SK-N-SH (cell line): ENCODE measurements around the gene MARS1. TPM values are rescaled to one million over a fixed set of nuclear protein-coding genes. Genes with fewer than 3 reads are reported as not detected.
A peak's percentile ranks its signal among the peaks of the same experiment; 100 is the strongest.

ENCODE experiments used
- CTCF ChIA-PET: fragments of 300-600, 350-600 bp; formaldehyde crosslinking; extraction: SDS; loops from one replicate; lab custom pipeline; 2021; lab: Yijun Ruan, JAX
- POLR2A ChIA-PET: fragments of 350-600 bp; sonication (Branson Sonifier 250); formaldehyde crosslinking; extraction: SDS; loops from one replicate; lab custom pipeline; 2020; ENCODE audit warnings: antibody characterized with exemption, inconsistent platforms; lab: Yijun Ruan, JAX
- DNase-seq: peaks from one replicate; pipeline ENCODE4 v3.0.0; 2012
- H2AFZ ChIP-seq: fragments of 200-600 bp; sonication (generic); 2 replicates; pipeline ENCODE4 v1.8.1; 2016; ENCODE audit warnings: antibody characterized with exemption, mild to moderate bottlenecking, low read depth
- H3F3A ChIP-seq: fragments of 200-600 bp; sonication (generic); replicated peaks from 2 replicates; pipeline ENCODE3; 2016; ENCODE audit warnings: antibody characterized with exemption, mild to moderate bottlenecking; ENCODE audit not compliant: insufficient read depth
- H3K27ac ChIP-seq, 2 experiments: fragments of 200-500 bp in 1 of 2; fragments of 200-600 bp in 1 of 2; sonication (Bioruptor generic) in 1 of 2; sonication (generic), shearing (Covaris generic) in 1 of 2; 2 replicates each; pipeline versions ENCODE4 v1.5.1 to v1.6.1; 2014 to 2016; ENCODE audit warnings: low read depth in 2 of 2, inconsistent platforms in 1 of 2, low read length in 1 of 2, mild to moderate bottlenecking in 1 of 2, mixed read lengths in 1 of 2
- H3K27me3 ChIP-seq: fragments of 200-600 bp; sonication (generic), shearing (Covaris generic); 2 replicates; pipeline ENCODE4 v1.6.1; 2016; ENCODE audit warnings: mixed run types; ENCODE audit not compliant: insufficient read depth
- H3K36me3 ChIP-seq, 2 experiments: fragments of 200-500 bp in 1 of 2; fragments of 200-600 bp in 1 of 2; sonication (Bioruptor generic) in 1 of 2; sonication (generic) in 1 of 2; replicated peaks in 1 of 2; 2 replicates each; pipeline versions ENCODE3 to v1.5.1; 2014 to 2016; ENCODE audit warnings: low read length in 1 of 2, mild to moderate bottlenecking in 1 of 2; ENCODE audit not compliant: insufficient read depth in 2 of 2, control insufficient read depth in 1 of 2
- H3K4me1 ChIP-seq, 2 experiments: fragments of 200-500 bp in 1 of 2; fragments of 200-600 bp in 1 of 2; sonication (Bioruptor generic) in 1 of 2; sonication (generic), shearing (Covaris generic) in 1 of 2; 2 replicates each; pipeline versions ENCODE4 v1.5.1 to v1.6.1; 2014 to 2016; ENCODE audit warnings: low read depth in 1 of 2, low read length in 1 of 2, mixed run types in 1 of 2; ENCODE audit not compliant: insufficient read depth in 2 of 2, control insufficient read depth in 1 of 2
- H3K4me2 ChIP-seq: fragments of 200-600 bp; sonication (generic), shearing (Covaris generic); 2 replicates; pipeline ENCODE4 v1.6.1; 2017; ENCODE audit warnings: mixed run types
- H3K4me3 ChIP-seq, 2 experiments: fragments of 200-500 bp in 1 of 2; fragments of 200-600 bp in 1 of 2; sonication (Bioruptor generic) in 1 of 2; sonication (generic), shearing (Covaris generic) in 1 of 2; 2 replicates each; pipeline versions ENCODE4 v1.5.1 to v1.8.1; 2014 to 2016; ENCODE audit warnings: low read depth in 2 of 2, inconsistent platforms in 1 of 2, low read length in 1 of 2, mild to moderate bottlenecking in 1 of 2, mixed read lengths in 1 of 2, moderate library complexity in 1 of 2
- H3K79me2 ChIP-seq: fragments of 200-600 bp; sonication (generic); 2 replicates; pipeline ENCODE4 v1.8.1; 2017; ENCODE audit warnings: mild to moderate bottlenecking; ENCODE audit not compliant: insufficient read depth
- H3K9ac ChIP-seq: fragments of 200-600 bp; sonication (generic); 2 replicates; pipeline ENCODE4 v1.6.1; 2017; ENCODE audit warnings: mixed run types
- H3K9me2 ChIP-seq: fragments of 200-600 bp; sonication (generic); 2 replicates; pipeline ENCODE4 v1.6.1; 2017; ENCODE audit warnings: mixed run types
- H3K9me3 ChIP-seq: fragments of 200-600 bp; sonication (generic); 2 replicates; pipeline ENCODE4 v1.6.1; 2017; ENCODE audit warnings: mixed run types, mild to moderate bottlenecking, moderate library complexity
- H4K20me1 ChIP-seq: fragments of 200-600 bp; sonication (generic); 2 replicates; pipeline ENCODE4 v1.6.1; 2017; ENCODE audit warnings: mild to moderate bottlenecking, mixed run types; ENCODE audit not compliant: insufficient read depth
- CHD2 ChIP-seq: fragments of 150-350 bp; IDR thresholded peaks from 2 replicates; pipeline ENCODE4 v1.6.1; 2018; ENCODE audit warnings: low read length; ENCODE audit not compliant: partially characterized antibody
- EP300 ChIP-seq, 2 experiments: IDR thresholded peaks; 2 replicates each; pipeline versions ENCODE4 v1.4.0 to v1.6.1; 2012; ENCODE audit warnings: borderline replicate concordance in 1 of 2, low read depth in 1 of 2, low read length in 1 of 2
- EZH2phosphoT487 ChIP-seq: fragments of 200-600 bp; sonication (generic); IDR thresholded peaks from 2 replicates; pipeline ENCODE4 v1.6.1; 2017; ENCODE audit warnings: low read depth, mixed run types, mild to moderate bottlenecking, antibody characterized with exemption, moderate library complexity, borderline replicate concordance
- FOXJ3 ChIP-seq: sonication (generic); formaldehyde crosslinking; IDR thresholded peaks from 2 replicates; pipeline ENCODE4 v1.5.1; 2020; ENCODE audit warnings: mild to moderate bottlenecking, missing genetic modification reagents
- GATA2 ChIP-seq: sonication (generic); formaldehyde crosslinking; IDR thresholded peaks from 2 replicates; pipeline ENCODE4 v1.5.0; 2020; ENCODE audit warnings: mild to moderate bottlenecking, missing genetic modification reagents
- IRF3 ChIP-seq: fragments of 150-350 bp; IDR thresholded peaks from 2 replicates; pipeline ENCODE4 v1.6.1; 2016; ENCODE audit warnings: mild to moderate bottlenecking, low read depth, low read length
- JUND ChIP-seq: IDR thresholded peaks from 2 replicates; pipeline ENCODE4 v1.4.0; 2012
- MXI1 ChIP-seq: IDR thresholded peaks from 2 replicates; pipeline ENCODE4 v1.6.1; 2012; ENCODE audit warnings: mild to moderate bottlenecking, low read depth, low read length, improper control_type of control experiment
- NFIC ChIP-seq: IDR thresholded peaks from 2 replicates; pipeline ENCODE4 v1.4.0; 2012; ENCODE audit warnings: borderline replicate concordance
- NRF1 ChIP-seq: IDR thresholded peaks from 2 replicates; pipeline ENCODE4 v1.6.1; 2012; ENCODE audit warnings: low read depth, mild to moderate bottlenecking, low read length
- POLR2AphosphoS5 ChIP-seq: IDR thresholded peaks from 2 replicates; pipeline ENCODE4 v1.6.1; 2012; ENCODE audit warnings: low read depth, low read length
- REST ChIP-seq: IDR thresholded peaks from 2 replicates; pipeline ENCODE4 v1.6.1; 2012; ENCODE audit warnings: mild to moderate bottlenecking, low read depth, low read length, moderate library complexity
- SIN3A ChIP-seq: IDR thresholded peaks from 2 replicates; pipeline ENCODE4 v1.6.1; 2012; ENCODE audit warnings: low read depth, mild to moderate bottlenecking, low read length, moderate library complexity, borderline replicate concordance
- TCF12 ChIP-seq: IDR thresholded peaks from 2 replicates; pipeline ENCODE4 v1.4.0; 2012
- TEAD4 ChIP-seq: IDR thresholded peaks from 2 replicates; pipeline ENCODE4 v1.4.0; 2012; ENCODE audit warnings: mild to moderate bottlenecking, borderline replicate concordance; ENCODE audit not compliant: insufficient read depth
- USF1 ChIP-seq: IDR thresholded peaks from 2 replicates; pipeline ENCODE4 v1.4.0; 2012; ENCODE audit warnings: low read depth, borderline replicate concordance
- USF2 ChIP-seq: fragments of 150-350 bp; IDR thresholded peaks from 2 replicates; pipeline ENCODE4 v1.6.1; 2017; ENCODE audit warnings: antibody characterized with exemption, low read length, low read depth, borderline replicate concordance
- YY1 ChIP-seq: IDR thresholded peaks from 2 replicates; pipeline ENCODE4 v1.4.0; 2012; ENCODE audit warnings: low read depth, mild to moderate bottlenecking
- WGBS: methylation state at CpG from one replicate; pipeline ENCODE4 v1.1.6; 2017; ENCODE audit warnings: low lambda C conversion rate; 5-methylcytosine and 5-hydroxymethylcytosine counted together
- polyA plus RNA-seq, 3 experiments: library from polyadenylated mRNA; depleted of rRNA; stranded (reverse); fragments of >200 nt; gene quantifications; 2 replicates each; pipeline ENCODE4 v1.2.3, GENCODE V29; 2012
- TF ChIP-seq, protein P1 (sequence below): IDR thresholded peaks from 2 replicates; pipeline ENCODE4 v1.4.0; 2012; ENCODE audit warnings: low read depth, borderline replicate concordance
- TF ChIP-seq, protein P2 (sequence below): fragments of 200-600 bp; sonication (generic); IDR thresholded peaks from 2 replicates; pipeline ENCODE4 v1.6.1; 2017; ENCODE audit warnings: antibody characterized with exemption, mild to moderate bottlenecking, moderate library complexity

The MARS1 gene
- polyA plus RNA-seq, 1 of the 3 experiments (the other 2 are of a cell fraction), result 158 TPM

DNA sequence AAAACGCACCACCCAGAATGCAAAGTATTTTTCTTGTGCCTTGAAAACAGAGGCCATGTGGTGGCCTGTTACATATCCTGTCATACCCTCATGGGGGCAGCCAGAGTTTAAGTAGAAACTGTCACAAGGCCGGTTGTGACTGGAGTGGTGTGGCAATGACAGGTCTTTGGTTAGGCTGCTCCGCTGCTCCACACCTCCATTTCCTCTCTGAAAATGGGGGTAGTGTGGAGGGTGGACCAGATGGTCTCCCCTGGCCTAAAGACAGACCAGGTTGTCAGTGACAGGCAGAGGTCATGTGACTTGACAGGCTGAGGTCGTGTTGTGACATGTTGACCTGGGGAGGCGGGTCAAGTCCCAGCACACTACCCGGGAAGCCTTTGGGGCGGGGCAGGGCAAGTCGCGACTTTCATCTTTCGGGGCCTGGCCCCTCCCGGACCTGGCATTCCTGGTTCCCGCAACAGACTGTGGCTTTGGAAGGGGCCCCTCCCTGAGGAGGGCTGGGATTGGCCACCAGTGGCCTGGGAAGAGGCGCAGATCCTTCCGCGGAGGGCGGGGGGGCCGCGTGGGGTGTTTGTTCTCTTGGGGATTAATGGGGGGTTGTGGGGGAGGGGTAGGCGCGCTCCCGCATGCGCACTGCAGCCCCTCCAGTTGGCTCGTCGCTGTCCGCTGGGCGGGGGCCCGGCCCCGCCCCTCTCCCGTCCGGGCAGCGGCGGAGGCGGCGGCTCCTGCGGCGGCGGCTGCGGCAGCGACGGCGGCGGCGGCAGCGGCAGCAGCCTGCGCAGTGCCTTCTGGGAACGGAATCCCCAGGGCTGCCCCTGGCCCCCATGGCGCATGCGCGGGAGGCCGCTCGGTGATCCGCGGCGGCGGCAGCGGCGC is 34.4 kb downstream of the MARS1 start, which contains the start of gene MBD6:
Gene MBD6, plus strand, starts transcription at position 814 of the 876 bp plus-strand sequence. CDS start 1,480 bp downstream, outside the sequence.
- Histone ChIP-seq H3K9ac (peak within 1 kb of the TSS; percentile 86), H3K4me1 (peaks cover 39 to 46% of the 10 kb centered on the region in 2 experiments), H3F3A (peaks cover 40% of the 10 kb centered on the region), H3K36me3 (peaks cover 33 to 41% of the 10 kb centered on the region in 2 experiments), H3K4me2 (peak within 1 kb of the TSS; percentile 94), H3K4me3 (peak within 1 kb of the TSS; percentile 72 to 88), H3K9me2 (no peaks in the 10 kb centered on the region), H3K9me3 (no peaks in the 10 kb centered on the region), H3K79me2 (peaks cover 58% of the 10 kb centered on the region), H3K27ac (peak within 1 kb of the TSS; percentile 93), H4K20me1 (peaks cover 36% of the 10 kb centered on the region), H3K27me3 (no peaks in the 10 kb centered on the region), H2AFZ (peak within 1 kb of the TSS; percentile 15; the same call in 1 of the 2 replicates)
- ChIA-PET CTCF (no interaction called here), POLR2A (no interaction called here)
- DNase-seq, result peak; percentile 98
- 6% methylated on average over 7 of the region's 57 CpGs for WGBS
- TF ChIP-seq NRF1, result peak; percentile 77
- no peak for TF ChIP-seq EZH2phosphoT487
- peak; percentile 54; the same call in 1 of the 2 replicates for TF ChIP-seq SIN3A
- TF ChIP-seq IRF3, result no peak
- no peak for TF ChIP-seq JUND
- TF ChIP-seq NFIC, result no peak
- TF ChIP-seq, protein P1, sequence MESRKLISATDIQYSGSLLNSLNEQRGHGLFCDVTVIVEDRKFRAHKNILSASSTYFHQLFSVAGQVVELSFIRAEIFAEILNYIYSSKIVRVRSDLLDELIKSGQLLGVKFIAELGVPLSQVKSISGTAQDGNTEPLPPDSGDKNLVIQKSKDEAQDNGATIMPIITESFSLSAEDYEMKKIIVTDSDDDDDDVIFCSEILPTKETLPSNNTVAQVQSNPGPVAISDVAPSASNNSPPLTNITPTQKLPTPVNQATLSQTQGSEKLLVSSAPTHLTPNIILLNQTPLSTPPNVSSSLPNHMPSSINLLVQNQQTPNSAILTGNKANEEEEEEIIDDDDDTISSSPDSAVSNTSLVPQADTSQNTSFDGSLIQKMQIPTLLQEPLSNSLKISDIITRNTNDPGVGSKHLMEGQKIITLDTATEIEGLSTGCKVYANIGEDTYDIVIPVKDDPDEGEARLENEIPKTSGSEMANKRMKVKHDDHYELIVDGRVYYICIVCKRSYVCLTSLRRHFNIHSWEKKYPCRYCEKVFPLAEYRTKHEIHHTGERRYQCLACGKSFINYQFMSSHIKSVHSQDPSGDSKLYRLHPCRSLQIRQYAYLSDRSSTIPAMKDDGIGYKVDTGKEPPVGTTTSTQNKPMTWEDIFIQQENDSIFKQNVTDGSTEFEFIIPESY, result no peak
- peak; percentile 36; the same call in 1 of the 2 replicates for TF ChIP-seq YY1
- TF ChIP-seq MXI1, result peak; percentile 97
- TF ChIP-seq, protein P2, sequence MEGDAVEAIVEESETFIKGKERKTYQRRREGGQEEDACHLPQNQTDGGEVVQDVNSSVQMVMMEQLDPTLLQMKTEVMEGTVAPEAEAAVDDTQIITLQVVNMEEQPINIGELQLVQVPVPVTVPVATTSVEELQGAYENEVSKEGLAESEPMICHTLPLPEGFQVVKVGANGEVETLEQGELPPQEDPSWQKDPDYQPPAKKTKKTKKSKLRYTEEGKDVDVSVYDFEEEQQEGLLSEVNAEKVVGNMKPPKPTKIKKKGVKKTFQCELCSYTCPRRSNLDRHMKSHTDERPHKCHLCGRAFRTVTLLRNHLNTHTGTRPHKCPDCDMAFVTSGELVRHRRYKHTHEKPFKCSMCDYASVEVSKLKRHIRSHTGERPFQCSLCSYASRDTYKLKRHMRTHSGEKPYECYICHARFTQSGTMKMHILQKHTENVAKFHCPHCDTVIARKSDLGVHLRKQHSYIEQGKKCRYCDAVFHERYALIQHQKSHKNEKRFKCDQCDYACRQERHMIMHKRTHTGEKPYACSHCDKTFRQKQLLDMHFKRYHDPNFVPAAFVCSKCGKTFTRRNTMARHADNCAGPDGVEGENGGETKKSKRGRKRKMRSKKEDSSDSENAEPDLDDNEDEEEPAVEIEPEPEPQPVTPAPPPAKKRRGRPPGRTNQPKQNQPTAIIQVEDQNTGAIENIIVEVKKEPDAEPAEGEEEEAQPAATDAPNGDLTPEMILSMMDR, result no peak
- peak; percentile 2 to 44; a peak in 1 of 4 replicates for TF ChIP-seq EP300 (IDR thresholded peaks at IDR 0.05; ENCODE audit: borderline replicate concordance in 1 of 2, low read depth in 1 of 2, low read length in 1 of 2)
- TF ChIP-seq TEAD4, result 0 out of 2 replicates have a peak, but pooled peaks have one; percentile 14
- 0 out of 2 replicates have a peak, but pooled peaks have one; percentile 5 for TF ChIP-seq TCF12
- no peak for TF ChIP-seq FOXJ3 (CRISPR knock-in tag)
- TF ChIP-seq REST, result no peak
- TF ChIP-seq POLR2AphosphoS5, result no peak
- no peak for TF ChIP-seq USF2
- TF ChIP-seq CHD2, result peak; percentile 48
- no peak for TF ChIP-seq GATA2 (CRISPR knock-in tag)
- peak; percentile 78 for TF ChIP-seq USF1
